ENCODE data around the gene CSMD2.

DNA sequence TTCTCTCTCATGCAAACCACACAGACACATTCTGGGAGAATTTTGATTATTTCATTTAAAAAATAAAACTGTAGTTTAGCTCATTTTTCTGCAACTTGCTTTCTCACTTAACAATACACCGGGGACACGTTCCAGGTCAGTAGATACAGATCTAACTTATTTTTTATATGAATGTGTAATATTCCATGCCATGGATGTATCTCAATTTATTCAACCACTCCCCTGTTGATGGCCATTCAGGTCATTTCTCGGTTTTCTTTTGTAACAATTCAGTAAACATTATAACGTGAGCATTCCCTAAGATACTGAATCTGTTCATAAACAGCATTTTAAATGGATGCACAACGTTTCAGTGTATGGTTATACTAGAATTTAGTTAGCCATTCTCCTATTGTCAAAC lies 64.7 kb downstream of the CSMD2 start:
- TF ChIP-seq, protein P1, sequence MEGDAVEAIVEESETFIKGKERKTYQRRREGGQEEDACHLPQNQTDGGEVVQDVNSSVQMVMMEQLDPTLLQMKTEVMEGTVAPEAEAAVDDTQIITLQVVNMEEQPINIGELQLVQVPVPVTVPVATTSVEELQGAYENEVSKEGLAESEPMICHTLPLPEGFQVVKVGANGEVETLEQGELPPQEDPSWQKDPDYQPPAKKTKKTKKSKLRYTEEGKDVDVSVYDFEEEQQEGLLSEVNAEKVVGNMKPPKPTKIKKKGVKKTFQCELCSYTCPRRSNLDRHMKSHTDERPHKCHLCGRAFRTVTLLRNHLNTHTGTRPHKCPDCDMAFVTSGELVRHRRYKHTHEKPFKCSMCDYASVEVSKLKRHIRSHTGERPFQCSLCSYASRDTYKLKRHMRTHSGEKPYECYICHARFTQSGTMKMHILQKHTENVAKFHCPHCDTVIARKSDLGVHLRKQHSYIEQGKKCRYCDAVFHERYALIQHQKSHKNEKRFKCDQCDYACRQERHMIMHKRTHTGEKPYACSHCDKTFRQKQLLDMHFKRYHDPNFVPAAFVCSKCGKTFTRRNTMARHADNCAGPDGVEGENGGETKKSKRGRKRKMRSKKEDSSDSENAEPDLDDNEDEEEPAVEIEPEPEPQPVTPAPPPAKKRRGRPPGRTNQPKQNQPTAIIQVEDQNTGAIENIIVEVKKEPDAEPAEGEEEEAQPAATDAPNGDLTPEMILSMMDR (IDR thresholded peaks at IDR 0.05), result no peak
- TF ChIP-seq POLR2A (IDR thresholded peaks at IDR 0.05), result no peak
